ENCODE measurements around the gene LSM10. TPM values are rescaled to one million over a fixed set of nuclear protein-coding genes. Genes with fewer than 3 reads are reported as not detected.

LSM10 gene
- total RNA-seq, 1 experiment from 2014 or later: 19.2 TPM

DNA sequence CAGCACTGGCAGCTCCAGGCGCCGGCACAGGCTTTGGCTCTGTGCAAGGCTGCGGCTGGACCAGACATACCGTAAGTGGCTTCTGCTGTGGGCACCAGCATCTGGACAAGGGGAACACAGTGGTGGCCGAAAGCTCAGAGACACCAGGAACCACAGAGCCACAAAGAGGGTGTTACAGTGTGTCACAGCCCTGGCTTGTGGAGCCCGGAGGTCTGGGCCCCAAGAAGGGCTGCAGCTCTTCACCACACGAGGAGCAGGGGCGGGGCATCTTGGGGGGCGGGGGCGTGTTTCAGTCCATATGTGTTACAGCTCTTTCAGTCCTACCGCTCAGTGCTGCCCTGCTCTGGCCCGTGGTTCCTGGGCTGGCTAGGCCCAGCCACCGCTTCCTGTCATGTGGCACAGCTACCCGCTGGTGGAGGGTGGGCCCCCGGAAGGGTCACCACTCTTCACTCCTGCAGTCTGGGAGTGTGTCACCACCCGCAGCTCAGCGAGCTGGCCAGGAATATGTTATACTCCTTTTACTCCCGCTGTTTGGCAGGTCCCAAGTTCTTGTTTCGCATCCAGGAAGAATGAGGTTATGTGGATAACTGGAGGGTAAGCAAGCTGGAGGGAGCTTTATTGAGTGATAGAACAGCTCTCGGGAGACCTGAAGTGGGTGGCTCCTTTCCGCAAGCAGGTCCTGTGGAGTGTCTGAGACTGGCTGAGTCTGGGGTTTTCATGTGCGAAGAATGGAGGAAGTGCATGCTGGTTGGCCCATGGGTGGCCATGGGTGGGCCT, 3.3 kb upstream of the LSM10 start:
- no peak overlapping the region for H3K9ac ChIP-seq (ENCODE audit: low read length)
- H3K27ac ChIP-seq (ENCODE audit: low read length): no peak overlapping the region
- no peak overlapping the region for H3K4me3 ChIP-seq (ENCODE audit: low read length)
- no peaks in the 10 kb centered on the region for H3K27me3 ChIP-seq (ENCODE audit: low read length)
- H3K9me2 ChIP-seq (replicated peaks; ENCODE audit: low read length): no peaks in the 10 kb centered on the region
- H3F3A ChIP-seq (ENCODE audit: low read length, unreplicated experiment): no peaks in the 10 kb centered on the region
- H4K20me1 ChIP-seq (ENCODE audit: low read length): no peaks in the 10 kb centered on the region
- no peak overlapping the region for H2AFZ ChIP-seq (ENCODE audit: low read length)
- H3K36me3 ChIP-seq (ENCODE audit: low read depth, low read length): no peaks in the 10 kb centered on the region
- ChIA-PET POLR2A (ENCODE audit: unreplicated experiment) (no interaction called here), CTCF (interaction anchor here (0.5 to 0.6 kb wide), 2 partner anchors 71 to 86 kb away, joined by 3 to 6 read pairs; no protein-coding TSS in a partner anchor)
- H3K4me1 ChIP-seq (ENCODE audit: insufficient read depth, low read length): peaks cover 14% of the 10 kb centered on the region; the same call in 1 of the 2 replicates
- H3K4me2 ChIP-seq (ENCODE audit: low read length): no peak overlapping the region
- no peaks in the 10 kb centered on the region for H3K9me3 ChIP-seq (ENCODE audit: low read length)
- no peak for ATAC-seq
- intact Hi-C loops (cut with micrococcal nuclease): no loop called here
- no TSS peak for BruUV-seq (replicated peaks)
- TF ChIP-seq, protein P1, sequence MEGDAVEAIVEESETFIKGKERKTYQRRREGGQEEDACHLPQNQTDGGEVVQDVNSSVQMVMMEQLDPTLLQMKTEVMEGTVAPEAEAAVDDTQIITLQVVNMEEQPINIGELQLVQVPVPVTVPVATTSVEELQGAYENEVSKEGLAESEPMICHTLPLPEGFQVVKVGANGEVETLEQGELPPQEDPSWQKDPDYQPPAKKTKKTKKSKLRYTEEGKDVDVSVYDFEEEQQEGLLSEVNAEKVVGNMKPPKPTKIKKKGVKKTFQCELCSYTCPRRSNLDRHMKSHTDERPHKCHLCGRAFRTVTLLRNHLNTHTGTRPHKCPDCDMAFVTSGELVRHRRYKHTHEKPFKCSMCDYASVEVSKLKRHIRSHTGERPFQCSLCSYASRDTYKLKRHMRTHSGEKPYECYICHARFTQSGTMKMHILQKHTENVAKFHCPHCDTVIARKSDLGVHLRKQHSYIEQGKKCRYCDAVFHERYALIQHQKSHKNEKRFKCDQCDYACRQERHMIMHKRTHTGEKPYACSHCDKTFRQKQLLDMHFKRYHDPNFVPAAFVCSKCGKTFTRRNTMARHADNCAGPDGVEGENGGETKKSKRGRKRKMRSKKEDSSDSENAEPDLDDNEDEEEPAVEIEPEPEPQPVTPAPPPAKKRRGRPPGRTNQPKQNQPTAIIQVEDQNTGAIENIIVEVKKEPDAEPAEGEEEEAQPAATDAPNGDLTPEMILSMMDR (conservative IDR thresholded peaks at IDR 0.05; ENCODE audit: low read depth, low read length): no peak
- TF ChIP-seq EZH2phosphoT487 (IDR thresholded peaks at IDR 0.05; ENCODE audit: borderline replicate concordance, low read length): no peak
- TF ChIP-seq EZH2 (IDR thresholded peaks at IDR 0.05; ENCODE audit: low read length, unreplicated experiment): no peak
- no peak for DNase-seq
- H3K79me2 ChIP-seq (ENCODE audit: low read length): peaks cover 16% of the 10 kb centered on the region

DNA sequence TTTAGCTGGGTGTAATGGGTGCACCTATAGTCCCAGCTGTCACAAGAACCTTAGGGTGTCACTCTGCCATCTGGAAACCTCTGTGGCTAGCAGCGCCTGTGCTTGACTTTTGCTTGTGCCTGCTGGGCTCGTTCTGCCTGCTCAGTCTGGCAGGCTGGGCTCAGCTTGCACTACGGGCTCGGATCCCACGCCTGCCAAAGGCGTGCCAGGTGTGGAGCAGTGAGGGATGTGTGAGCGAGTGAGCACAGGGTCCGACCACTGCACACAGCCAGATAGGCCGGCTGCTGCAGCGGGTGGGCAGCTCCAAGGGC, 2.8 kb upstream of the LSM10 start:
- H4K20me1 ChIP-seq (ENCODE audit: low read length): no peaks in the 10 kb centered on the region
- ATAC-seq (no peak), DNase-seq (no peak)
- H3K9ac ChIP-seq (ENCODE audit: low read length): no peak overlapping the region
- POLR2A ChIA-PET (ENCODE audit: unreplicated experiment): interaction anchor here (0.6 kb wide), 1 partner anchor 1078 kb away, joined by 3 read pairs; no protein-coding TSS in a partner anchor
- H3K79me2 ChIP-seq (ENCODE audit: low read length): peaks cover 17% of the 10 kb centered on the region
- no peaks in the 10 kb centered on the region for H3K9me3 ChIP-seq (ENCODE audit: low read length)
- H3K4me1 ChIP-seq (ENCODE audit: insufficient read depth, low read length): peaks cover 14% of the 10 kb centered on the region; the same call in 1 of the 2 replicates
- no peak overlapping the region for H3K27ac ChIP-seq (ENCODE audit: low read length)
- H3K36me3 ChIP-seq (ENCODE audit: low read depth, low read length): no peaks in the 10 kb centered on the region
- H3K9me2 ChIP-seq (replicated peaks; ENCODE audit: low read length): no peaks in the 10 kb centered on the region
- intact Hi-C loops (cut with micrococcal nuclease): no loop called here
- CTCF ChIA-PET: interaction anchor here (0.5 to 0.6 kb wide), 2 partner anchors 71 to 86 kb away, joined by 3 to 6 read pairs; no protein-coding TSS in a partner anchor
- no peak overlapping the region for H3K4me3 ChIP-seq (ENCODE audit: low read length)
- no peaks in the 10 kb centered on the region for H3K27me3 ChIP-seq (ENCODE audit: low read length)
- H3F3A ChIP-seq (ENCODE audit: low read length, unreplicated experiment): no peaks in the 10 kb centered on the region
- no TSS peak for BruUV-seq (replicated peaks)
- no peak for TF ChIP-seq EZH2phosphoT487 (IDR thresholded peaks at IDR 0.05; ENCODE audit: borderline replicate concordance, low read length)
- no peak for TF ChIP-seq EZH2 (IDR thresholded peaks at IDR 0.05; ENCODE audit: low read length, unreplicated experiment)
- TF ChIP-seq, protein P1 (conservative IDR thresholded peaks at IDR 0.05; ENCODE audit: low read depth, low read length): no peak
- H2AFZ ChIP-seq (ENCODE audit: low read length): no peak overlapping the region
- no peak overlapping the region for H3K4me2 ChIP-seq (ENCODE audit: low read length)

Data from PC-3 (cell line).